Inferior parietal cortex (tissue), 1 donor: ENCODE measurements around the gene ZDHHC3.
A peak's percentile ranks its signal among the peaks of the same experiment; 100 is the strongest.

Experiments
- DNase-seq: peaks from one replicate; pipeline ENCODE4 v3.0.0-alpha.2; 2016; ENCODE audit errors: extremely low spot score

ZDHHC3 gene, protein sequence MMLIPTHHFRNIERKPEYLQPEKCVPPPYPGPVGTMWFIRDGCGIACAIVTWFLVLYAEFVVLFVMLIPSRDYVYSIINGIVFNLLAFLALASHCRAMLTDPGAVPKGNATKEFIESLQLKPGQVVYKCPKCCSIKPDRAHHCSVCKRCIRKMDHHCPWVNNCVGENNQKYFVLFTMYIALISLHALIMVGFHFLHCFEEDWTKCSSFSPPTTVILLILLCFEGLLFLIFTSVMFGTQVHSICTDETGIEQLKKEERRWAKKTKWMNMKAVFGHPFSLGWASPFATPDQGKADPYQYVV

DNA sequence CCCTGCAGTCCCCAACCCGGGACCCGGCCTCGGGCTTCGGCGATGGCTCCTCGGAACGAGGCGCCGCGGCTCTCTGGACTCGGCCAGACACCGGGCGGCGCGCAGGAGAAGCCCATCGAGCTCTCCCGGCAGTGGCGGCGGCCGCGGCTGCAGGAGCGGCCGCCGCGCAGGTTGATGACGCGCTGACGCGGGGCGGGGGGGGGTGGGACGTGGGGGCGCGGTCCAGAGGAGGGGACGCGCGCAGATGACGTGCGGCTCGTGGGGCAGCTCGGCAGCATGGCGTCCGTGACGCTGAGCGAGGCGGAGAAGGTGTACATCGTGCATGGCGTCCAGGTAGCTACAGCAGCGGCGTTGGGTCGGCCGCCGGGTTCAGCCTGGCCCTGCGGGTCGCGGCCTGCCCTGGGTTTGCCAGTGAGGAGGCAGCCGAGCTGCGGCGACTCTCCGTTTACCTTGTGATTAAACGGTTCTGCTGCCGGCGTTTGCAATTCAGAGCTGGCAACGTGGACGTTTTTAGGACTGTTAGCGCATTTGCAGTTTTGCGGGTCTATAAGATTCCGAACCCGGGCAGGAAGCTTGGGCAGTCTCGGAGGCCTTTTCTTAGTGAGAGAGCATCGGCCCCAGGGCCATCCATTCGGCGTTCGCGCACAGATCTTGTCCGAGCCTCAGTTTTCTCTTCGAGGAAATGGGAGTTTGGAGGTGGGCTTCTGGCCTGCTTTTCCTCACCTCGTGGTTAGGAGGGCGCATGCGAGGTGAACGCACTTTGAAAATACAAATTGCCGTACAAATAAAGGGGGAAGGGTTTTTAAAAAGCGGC, at the start of gene ZDHHC3, which contains the start of gene EXOSC7:
Gene ZDHHC3, minus strand, starts transcription at position 173 of the 814 bp plus-strand sequence. CDS start 16,738 bp downstream, outside the sequence.
Gene EXOSC7, plus strand, starts transcription at position 243 of the 814 bp plus-strand sequence. Its CDS starts 34 bp downstream, at position 277.
- DNase-seq: peak; percentile 83

DNA sequence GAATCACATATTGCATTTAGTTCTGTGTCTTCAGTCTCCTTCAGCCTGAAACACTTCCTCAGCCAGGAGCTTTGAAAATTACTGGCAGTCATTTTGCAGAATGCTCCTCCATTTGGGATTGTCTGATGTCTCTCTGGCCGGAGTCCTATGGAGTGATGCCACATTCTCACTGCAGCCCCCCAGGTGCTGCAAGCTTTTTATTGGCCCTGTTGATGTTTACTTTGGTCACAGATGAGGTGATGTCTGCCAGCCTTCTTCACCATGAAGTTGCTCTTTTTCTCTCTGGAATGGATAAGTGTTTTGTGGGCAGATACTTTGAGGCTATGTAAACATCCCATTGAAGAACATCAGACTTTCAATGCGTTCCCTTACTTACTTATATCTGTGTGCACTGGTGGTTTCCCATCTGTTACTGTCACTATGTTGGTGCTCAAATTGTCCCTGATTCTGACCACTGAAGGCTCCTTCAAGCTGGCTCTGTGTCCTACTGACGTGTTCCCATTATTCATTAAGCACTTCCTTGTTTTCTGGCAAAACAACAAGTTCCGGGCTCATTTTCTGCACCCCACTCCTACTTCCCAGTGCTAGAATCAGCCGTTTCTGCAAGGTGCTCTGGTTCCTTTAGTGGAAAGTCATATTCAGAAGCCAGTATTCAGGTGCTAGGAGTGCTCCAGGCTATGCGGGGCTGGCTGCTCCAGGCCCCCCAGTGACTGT, 48.7 kb upstream of the ZDHHC3 start:
- DNase-seq: no peak

DNA sequence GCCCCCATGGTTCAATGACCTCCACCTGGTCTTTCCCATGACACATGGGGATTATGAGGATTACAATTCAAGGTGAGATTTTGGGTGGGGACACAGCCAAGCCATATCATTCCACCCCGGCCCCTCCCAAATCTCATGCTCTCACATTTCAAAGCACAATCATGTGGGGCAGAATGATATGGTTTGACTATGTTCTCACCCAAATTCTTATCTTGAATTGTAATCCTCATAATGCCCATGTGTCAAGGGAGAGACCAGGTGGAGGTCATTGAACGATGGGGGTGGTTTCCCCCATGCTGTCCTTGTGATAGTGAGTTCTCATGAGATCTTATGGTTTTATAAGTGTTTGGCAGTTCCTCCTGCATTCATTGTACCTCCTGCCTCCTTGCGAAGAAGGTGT, 47.7 kb upstream of the ZDHHC3 start:
- no peak for DNase-seq

DNA sequence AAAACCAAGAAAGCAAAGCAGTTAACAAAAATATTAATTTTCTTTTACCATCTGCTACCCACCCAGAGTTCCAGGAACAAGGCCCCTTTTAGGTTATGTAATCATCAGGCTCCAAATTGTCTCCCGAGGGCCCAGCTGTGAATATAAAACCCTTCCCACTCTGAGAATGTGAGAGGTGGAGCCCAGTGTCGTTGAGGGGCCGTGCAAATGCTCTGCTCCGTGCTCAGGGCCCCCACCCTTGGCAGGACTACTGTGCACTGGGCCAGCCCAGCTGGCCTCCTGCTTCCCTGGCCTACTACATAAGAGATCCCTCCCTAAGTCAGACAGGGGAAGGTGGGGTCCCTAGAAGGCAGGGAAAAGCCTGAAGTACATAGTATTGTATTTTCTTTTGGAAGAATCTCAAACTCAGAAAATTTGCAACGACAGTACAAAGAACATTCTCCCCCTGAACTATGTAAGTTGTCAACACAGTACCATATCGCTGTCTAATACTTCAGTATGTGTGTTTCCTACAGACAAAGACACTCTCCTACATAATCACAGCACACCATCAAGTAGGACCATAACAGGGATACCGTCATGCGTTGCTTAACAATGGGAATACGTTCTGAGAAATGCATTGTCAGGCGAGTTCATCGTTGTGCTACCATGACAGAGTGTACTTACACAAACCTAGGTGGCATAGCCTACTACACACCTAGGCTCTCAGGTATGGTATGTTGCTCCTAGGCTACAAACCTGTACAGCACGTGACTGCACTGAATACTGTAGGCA, 45.7 kb upstream of the ZDHHC3 start:
- DNase-seq: no peak

DNA sequence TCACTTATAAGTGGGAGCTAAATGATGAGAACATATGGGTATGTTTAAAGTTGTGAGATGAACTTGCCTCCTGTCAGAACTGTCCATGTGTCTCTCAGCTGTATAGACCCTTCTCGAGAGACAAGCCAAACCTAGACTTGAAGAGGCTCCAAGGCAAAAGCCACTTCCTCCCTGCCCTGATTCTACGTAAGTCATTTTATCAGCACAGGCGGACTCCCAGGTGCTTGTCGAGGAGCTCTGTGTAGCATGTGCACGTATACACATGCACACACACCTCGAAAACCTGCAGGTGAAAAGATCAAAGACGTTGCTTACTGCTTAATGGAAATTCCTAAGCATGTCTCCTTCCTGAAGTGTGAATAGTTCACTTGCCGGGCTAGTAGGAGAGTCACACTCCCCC, 44.6 kb upstream of the ZDHHC3 start:
- no peak for DNase-seq

DNA sequence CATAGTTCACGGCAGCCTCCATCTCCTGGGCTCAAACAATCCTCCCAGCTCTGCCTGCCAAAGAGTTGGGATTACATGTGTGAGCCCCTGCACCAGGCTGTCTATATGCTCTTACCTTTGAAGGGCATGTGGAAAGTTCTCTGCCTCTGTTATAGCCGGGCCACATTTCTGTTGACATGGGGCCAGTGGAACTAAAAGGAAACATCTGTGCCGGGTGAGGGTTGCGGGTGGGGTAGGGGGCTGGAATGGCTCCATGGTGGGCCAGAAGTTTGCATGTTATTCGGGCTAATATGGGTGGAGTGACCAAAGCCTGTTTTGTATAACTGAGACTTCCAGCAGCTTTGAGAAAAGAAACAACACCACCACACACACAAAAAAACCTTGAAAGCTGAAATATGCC, 41.8 kb upstream of the ZDHHC3 start:
- DNase-seq: no peak

DNA sequence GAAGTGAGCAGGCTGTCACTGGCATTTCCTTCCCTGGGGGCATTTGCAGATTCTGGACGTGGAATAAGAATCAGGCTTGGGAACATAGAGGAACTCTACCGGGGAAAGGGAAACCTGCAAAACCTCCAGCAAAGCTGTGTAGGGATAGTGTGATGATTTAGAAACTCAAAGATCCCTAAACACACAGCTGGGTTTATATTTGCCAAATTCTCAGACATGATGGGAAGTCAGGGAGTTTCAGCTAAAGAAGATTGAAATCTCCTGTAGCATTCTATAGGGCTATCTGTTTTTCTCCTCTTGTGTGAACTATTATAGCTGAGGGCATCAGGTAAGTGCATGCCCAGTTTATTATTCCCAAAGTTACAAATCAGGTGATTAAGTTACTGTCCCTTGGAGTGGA, 40.9 kb upstream of the ZDHHC3 start:
- DNase-seq: no peak

DNA sequence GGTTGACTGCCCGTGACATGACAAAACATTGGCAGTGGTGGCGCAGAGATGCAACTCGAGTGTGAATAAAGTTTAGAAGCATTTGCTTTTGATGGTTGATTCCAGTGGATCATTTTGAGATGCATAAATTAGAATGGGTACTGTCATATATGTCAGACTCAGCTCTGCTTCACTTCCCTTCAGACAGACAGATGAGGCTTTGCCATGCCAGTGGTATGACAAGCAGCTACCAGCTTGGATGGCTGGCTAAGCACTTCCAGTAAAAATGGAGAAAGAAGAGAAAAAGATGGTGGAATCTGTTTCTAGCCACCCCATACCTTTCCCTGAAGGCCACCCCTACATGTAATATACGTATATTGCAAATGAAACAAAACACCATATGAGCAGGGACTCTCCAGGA, 36.6 kb upstream of the ZDHHC3 start:
- DNase-seq: no peak

DNA sequence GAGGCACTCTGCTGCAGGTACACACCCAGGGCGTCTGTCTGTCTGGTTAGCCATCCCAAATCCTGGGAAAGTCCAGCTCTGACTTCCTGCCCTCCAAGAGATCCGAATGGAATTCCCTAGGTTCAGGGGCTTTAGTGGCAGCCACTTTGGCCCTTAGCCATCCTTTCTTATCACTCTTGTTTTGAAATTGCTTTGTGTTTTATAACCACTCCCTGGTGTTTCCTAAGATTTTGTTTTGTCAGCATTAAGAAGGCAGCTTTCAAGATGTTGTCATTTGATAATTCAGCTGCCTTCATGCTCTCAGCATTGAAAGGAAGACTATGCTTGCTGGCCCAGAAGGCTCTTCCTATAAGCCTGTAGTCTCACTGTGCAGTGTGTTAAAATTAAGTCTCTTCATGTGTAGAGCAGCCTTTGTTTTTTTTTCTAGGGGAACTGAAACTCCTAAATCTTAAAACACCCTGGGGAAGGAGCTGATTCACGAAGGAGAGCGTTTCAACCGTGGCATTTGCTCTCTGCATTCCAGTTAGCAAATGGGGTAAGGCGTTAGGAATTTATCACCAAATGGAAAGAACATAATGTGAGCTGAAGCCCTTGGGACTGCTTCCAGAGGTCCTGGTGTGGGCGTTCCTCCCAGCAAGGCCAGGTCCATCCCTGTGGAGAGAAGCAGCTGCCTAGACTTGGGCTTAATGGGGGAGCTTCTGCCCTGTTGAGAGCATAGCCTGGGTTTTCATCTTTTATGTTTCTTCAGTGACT, 36.0 kb upstream of the ZDHHC3 start:
- DNase-seq: no peak

DNA sequence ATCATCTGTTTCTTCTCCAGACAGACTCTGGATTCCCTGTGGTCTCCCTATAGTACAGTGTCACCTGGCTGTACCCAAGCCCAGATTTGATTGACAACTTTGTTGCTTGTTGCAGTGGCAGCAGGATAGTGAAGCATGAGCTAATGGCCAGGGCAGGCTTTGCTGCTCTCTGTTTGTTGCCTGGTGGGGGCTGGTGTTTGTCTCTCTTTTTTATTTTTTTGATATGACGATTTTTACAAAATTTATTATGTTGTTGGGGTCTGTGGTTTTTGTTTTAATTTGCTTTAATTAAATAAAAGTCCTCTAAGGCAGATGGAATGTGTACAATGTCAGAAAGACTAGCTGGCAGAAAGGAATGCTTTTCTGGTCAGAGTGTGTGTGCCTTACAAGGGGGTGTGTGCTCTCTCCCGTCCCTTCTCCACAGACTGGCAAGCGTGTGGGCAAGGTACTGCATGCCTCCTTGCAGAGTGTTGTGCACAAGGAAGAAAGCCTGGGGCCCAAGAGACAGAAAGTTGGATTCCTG, 34.9 kb upstream of the ZDHHC3 start:
- DNase-seq: no peak

DNA sequence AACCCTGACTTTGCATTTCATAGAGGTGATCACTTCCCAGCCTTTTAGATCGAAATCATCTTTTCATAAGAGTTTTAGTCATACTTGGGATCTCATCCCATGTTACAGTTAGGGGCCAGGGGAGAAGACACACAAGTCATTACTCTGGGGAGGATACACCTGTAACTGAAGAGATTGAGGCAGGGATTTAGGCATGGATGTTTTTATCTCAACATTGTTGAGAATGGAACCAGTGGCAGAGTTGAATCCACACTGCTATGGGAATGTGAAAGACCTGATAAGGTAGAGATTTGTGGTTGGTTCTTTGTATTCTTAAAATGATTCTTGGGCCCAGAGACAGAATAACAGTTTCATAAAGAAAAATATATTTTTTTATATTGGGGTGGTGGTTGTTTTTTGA, 33.9 kb upstream of the ZDHHC3 start:
- no peak for DNase-seq

DNA sequence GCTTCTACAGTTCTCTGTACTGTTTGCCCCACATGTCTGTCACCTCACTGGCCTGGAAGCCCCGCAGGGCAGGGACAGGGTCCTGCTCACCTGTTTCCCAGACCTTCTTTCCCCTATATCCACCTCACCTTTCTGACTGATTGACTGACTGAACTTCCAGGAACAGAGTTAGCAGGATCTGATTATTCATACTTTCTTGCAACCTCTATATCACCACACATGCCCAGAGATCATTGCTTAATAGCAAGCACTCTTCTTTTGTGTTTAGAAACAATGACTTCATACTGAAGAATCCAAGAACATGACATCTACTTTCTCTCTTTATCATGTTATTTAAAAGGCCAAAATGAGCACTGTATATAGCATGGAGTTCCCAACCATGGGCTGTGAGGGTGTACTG, 32.1 kb upstream of the ZDHHC3 start:
- DNase-seq: no peak

DNA sequence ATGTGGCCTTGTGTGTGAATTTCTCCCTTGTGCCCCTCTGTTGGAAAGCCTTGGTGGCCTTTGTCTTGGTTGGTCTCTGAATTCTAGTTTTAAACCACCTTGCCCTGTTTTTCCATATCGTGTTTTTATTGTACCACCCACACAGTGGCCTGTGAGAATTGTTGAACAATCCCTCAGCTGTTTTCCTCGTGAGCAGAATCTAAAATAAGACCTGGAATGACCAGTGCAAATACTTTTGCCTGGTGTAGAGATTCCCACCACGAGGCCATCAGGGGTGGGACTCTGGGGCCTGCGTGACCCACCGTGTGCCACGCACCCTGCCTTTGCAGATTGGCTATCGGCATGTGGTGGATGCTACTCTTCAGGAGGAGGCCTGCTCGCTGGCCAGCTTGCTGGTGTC, 31.1 kb upstream of the ZDHHC3 start:
- no peak for DNase-seq

DNA sequence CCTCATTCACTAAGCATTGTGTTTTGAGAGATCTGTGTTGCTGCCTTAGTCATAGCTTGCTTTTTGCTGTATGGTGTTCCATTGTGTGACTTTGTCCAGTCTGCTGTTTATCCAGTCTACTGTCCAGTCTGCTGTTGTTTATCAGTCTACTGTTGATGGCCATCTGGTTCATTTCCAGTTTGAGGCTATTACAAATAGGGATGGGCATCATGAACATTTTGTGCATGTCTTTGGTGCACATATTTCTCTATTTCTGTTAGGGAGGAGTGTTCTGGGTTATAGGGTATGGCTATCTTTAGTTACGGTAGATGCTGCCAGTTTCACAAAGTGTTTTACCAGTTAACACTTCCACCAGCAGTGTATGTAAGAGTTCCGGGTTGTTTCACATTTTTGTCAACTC, 27.9 kb upstream of the ZDHHC3 start:
- DNase-seq: no peak

DNA sequence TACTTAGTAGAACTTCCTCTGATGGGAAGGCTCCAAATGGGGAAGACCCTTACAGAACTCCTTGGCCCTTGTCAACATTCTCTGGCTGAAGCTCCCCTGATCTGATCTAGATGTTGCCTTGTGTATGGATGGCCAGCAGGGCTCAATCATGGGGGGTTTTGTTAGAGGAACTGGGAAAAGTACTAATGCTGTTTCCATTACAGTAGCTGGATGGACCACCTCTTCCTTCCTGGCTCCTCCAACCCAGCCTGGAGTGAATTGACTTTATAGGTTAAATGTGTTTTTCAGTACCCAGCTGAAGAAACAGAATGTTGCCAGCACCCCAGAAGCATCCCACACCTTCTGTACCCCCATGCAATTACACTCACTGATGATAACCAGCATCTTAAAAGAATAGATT, 27.4 kb upstream of the ZDHHC3 start:
- DNase-seq: no peak

DNA sequence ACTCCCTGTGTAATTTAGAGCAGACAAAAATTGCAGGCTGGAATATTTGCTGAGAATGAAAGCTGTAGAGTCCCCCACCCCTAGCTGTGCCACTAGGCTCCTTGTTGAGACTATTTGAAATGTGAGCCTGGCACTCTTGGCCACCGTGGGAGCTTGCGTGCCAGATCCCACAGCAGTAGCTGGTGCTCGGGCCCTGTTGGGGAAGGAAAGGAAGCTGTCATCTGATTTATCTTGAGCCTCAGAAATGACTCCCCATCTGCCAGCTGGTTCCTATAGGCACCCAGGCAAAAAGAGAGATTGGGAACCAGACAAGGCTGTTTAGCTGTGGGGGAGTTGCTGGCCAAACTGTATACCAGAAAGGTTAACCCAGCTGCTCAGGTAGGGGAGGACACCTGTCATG, 26.7 kb upstream of the ZDHHC3 start:
- no peak for DNase-seq

DNA sequence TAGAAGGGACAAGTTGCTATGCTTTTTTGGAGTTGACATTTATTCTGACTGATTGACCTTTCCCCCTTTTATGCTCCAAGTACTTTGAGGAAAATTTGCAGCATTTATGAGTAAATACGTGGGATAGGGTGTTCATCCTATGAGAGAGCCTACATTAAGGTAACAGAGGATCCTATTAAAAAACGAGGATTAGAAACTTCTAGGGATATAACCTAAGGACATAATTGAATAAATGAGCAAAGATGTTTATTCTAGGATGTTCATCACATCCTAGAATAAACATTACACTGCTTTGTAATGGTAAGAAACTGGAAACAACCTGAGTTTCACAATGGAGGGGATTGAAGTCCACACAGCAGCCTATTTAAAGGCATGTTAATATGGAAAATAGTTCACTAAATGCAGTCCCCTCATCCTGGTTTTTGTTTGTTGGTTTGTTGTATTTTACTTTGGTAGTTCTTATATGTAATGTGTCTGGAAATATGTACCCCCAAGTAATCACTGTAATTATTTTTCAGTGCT, 26.2 kb upstream of the ZDHHC3 start:
- no peak for DNase-seq

DNA sequence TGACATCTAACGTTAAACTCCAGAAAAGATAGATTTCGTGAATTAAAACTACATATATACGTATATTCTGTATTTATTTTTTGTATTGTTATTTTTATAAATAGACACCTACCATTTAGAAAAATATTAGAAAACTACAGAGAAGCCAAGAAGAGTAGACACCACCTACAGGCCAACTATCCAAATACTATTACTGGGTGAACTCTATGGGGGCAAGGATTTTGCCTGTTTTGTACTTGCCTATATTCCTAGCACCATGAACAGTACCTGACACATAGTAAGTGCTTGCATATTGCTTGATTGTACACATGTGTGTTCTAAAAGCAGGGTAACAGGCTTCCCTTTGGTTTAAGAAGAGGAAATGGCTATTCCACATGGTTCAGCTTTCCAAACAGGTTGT, 25.8 kb upstream of the ZDHHC3 start:
- no peak for DNase-seq

DNA sequence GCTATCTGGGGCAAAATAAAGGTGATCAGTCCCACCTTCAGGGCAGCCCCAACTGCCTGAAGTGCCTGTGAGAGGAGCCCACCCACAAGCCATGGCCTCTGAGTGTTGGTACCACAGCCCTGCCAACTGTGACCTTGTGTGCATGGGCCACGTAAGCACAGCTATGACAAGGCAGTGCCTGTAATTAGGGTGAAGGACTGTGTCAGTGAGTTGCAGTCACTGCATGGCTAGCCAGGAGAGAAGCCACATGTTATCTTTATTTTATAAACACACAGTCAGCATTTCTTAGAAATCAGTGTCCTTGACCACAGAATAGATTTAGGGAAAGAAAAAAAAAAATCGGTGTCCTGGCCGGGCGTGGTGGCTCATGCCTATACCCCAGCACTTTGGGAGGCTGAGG, 24.8 kb upstream of the ZDHHC3 start:
- DNase-seq: no peak

DNA sequence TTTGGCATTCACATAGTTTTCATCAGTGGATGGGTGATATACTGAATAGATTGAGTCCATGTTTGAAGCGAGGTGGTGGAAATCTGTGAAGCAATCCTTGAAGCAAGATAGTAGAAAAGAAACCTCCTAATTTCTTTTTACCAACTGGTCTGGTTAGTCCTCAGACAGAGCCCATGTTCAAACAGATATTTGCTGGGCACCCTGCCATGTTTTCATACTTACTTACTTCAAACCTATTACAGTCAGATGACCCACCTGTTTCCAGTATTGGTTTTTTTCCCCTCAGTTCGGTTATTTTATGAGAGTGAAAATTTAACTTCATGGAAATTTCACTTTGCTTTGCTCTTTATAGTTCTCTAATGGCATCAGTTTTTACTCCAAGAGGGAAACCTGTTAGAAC, 23.8 kb upstream of the ZDHHC3 start:
- no peak for DNase-seq

DNA sequence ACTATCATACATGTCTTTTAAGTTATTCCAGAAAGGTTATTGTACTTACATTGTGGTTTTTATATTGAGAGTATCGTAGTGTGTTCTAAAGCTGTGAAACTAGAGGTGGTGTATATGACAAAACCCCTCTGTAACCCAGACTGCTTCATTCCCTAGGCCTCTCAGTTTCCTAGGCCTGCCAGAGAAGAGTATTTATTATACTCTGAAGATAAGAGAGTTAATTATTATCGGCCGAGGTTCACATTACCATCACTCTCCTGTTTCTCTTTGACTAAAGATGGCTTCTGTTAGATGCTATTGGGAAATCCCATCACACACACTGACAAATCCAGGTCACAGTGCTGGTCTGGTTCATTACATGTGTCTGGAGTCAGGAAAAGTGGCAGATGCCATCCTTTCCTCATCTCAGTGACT, 20.6 kb upstream of the ZDHHC3 start:
- no peak for DNase-seq
